HG03064 (cell line): ENCODE results near the gene DHRS4.
"Not testable (repeated sequence)": the region's sequence is repeated elsewhere in the genome, so short reads cannot be mapped to it uniquely, and the experiment has no call there.

Source experiments
- ATAC-seq: cut with Tn5 transposase; IDR thresholded peaks from one replicate; pipeline ENCODE4 v1.9.1; 2021; ENCODE audit warnings: low read depth; ENCODE audit not compliant: unreplicated experiment

DHRS4 gene

GRCh38 chr14:23981951-23982813 is 28.6 kb downstream of the DHRS4 start:
- ATAC-seq = not testable (repeated sequence)

GRCh38 chr14:23984891-23985602 is 31.5 kb downstream of the DHRS4 start:
- no peak for ATAC-seq

GRCh38 chr14:23988223-23988606 is 34.6 kb downstream of the DHRS4 start:
- peak; percentile 9 for ATAC-seq

GRCh38 chr14:23988607-23989363 is 35.2 kb downstream of the DHRS4 start, which contains the start of gene DHRS4L2:
TSS of gene DHRS4L2 (plus strand) at chr14:23988929. CDS start at chr14:23988948, 19 bp downstream.
- ATAC-seq = peak; percentile 86

GRCh38 chr14:23989734-23990445 is 36.3 kb downstream of the DHRS4 start:
- ATAC-seq = not testable (repeated sequence)

- ATAC-seq = not testable (repeated sequence)
Observed at GRCh38 chr14:23990961-23991360, 37.4 kb downstream of the DHRS4 start.

GRCh38 chr14:23993042-23993441 is 39.5 kb downstream of the DHRS4 start:
- ATAC-seq = not testable (repeated sequence)

- ATAC-seq = not testable (repeated sequence)
Observed at GRCh38 chr14:23996009-23996408, 42.4 kb downstream of the DHRS4 start.

- not testable (repeated sequence) for ATAC-seq
Observed at GRCh38 chr14:23996825-23997224, 43.3 kb downstream of the DHRS4 start.

- not testable (repeated sequence) for ATAC-seq
Observed at GRCh38 chr14:23999640-24000039, 46.1 kb downstream of the DHRS4 start.

GRCh38 chr14:24001078-24001477 is 47.5 kb downstream of the DHRS4 start:
- ATAC-seq = not testable (repeated sequence)

GRCh38 chr14:24001679-24002078 is 48.1 kb downstream of the DHRS4 start:
- not testable (repeated sequence) for ATAC-seq

- ATAC-seq = not testable (repeated sequence)
Observed at GRCh38 chr14:24006471-24006816, 52.9 kb downstream of the DHRS4 start.

GRCh38 chr14:24006817-24007652 is 53.5 kb downstream of the DHRS4 start:
- not testable (repeated sequence) for ATAC-seq

- no peak for ATAC-seq
Observed at GRCh38 chr14:24011051-24011450, 57.5 kb downstream of the DHRS4 start.

- not testable (repeated sequence) for ATAC-seq
Observed at GRCh38 chr14:24012726-24013273, 59.2 kb downstream of the DHRS4 start.

- peak; percentile 59 for ATAC-seq
Observed at GRCh38 chr14:24013654-24014514, 60.3 kb downstream of the DHRS4 start.

GRCh38 chr14:24015745-24016144 is 62.2 kb downstream of the DHRS4 start:
- not testable (repeated sequence) for ATAC-seq
